AG08395 (cell line): Measurements from ENCODE around the gene ALG14.
"Not testable (repeated sequence)": the region's sequence is repeated elsewhere in the genome, so short reads cannot be mapped to it uniquely, and the experiment has no call there.

Experiments used
- DNase-seq: peaks from one replicate; pipeline ENCODE4 v3.0.0; 2012; ENCODE audit warnings: mixed read lengths, low spot score

The ALG14 gene

DNA sequence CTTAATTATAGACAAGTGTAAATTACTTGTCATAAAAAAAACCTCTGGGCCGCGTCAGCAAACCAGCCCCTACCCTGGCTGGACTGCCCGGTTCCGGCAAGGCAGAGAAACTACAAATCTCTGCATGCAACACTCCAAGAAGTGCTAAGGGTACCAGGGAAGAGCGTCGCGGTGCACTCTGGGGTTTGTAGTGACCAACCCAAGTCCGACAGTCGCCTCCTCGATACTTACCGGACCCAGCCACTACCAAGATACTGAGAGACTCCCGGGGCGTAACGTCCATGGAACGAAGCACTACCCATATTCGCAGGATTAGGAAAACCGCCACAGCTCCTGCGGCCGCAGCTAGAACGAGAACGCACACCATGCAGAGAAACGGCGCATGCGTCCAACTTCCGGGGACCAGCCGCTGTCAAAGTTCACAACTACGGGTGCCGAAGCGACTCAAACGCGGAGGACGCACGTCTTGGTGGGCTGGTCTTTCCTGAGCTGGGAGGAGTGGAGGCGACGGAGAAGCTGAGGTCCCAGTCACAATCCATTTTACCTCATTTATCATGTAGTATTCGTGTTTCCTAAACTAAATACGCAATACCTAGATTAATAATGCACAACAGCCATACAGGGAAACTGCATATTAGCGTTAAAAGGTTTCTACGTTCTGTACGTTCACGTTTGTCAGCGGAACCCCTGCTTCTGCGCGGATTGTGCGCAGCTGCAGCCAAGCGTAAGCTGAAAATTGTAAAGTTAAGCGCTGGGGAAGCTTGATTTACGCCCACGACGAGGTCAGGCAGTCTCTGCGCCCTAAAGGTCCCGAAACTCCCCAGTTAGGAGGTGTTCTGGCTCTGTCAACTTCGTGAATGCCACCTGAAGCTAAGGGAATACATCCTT is at the start of gene ALG14:
TSS of gene ALG14 (minus strand) at position 420 of the 888 bp plus-strand sequence. CDS start at position 367, 53 bp downstream.
- DNase-seq = peak; percentile 96

DNA sequence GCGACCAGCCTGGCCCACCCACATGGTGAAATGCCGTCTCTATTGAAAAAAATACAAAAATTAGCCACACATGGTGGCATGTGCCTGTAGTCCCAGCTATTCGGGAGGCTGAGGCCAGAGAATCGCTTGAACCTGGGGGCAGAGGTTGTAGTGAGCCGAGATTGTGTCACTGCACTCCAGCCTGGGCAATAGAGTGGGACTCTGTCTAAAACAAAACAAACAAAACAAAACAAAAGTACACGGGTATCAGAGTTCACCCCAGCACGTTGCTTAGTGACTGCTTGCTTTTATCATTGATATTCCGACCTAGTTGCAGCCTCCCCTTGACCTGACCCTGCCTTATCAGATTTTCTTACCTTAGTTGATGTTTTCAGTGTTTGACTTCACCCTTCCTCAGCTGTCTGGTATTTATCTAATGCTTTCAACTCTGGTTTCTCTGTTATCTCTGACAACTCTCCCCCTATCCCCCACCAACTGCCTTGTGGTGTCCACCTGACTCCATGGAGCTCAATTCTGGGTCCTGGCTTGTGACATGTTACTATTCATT is 49.5 kb upstream of the ALG14 start:
- no peak for DNase-seq

DNA sequence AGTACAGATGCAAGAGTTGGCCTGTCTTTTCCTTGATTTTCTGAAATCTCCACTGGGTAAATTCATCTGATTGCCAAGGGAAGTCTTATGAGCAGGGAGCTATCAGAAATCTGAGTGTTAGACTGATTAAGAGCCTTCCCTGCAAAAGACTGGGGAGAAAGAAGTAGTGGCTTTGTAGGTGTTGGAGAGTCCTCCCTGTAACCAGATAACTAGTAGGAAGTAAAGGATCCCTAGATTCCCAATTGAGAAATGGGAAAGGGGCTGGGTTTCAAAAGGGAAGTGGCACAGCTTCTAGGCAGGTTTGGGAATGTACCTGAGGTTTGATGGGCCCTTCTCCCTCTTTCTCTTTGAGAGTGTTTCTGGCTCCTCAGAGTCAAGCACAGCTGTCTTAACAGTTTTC is 46.5 kb upstream of the ALG14 start:
- no peak for DNase-seq

DNA sequence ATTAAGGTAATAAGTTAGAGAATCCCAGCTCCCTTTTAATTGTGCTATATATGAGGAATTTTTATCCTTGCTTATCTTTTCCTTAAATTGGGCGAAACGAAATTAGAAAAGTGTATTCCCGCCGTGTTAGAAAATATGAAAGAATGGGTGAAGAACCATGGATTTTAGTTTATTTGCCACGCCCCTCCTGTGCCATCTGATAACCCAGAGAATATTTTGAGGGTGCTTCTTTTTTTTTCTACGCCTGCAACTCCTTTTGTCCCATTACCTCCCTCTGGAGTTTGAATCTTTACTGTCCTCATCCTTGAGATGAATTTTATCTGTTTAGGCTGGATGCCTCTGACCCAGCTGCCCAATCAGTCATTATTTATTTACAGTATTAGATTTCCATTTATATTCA is 46.0 kb upstream of the ALG14 start:
- DNase-seq = no peak

DNA sequence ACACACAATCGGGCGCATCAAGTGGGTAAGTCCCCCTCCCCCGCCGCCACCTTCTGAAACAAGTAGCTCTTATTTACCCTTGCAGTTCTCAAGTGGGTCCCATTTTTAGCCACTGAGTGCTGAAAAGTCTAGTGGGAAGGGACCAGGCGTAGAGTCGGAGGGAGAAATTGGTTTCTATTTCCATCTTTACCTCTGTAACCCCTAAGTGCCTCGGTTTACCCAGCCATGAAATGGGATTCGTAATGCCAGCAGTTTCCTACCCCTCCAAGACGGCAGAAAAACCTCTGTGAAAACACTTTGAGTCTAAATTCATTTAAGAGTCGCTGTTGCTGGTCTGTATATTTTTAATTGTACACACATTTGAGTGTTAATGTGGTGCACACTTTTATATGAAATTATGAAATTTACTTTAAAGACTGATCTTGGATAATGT is 45.3 kb upstream of the ALG14 start:
- no peak for DNase-seq

GRCh38 chr1:95117207-95118066 is 44.7 kb upstream of the ALG14 start, which contains the start of gene TLCD4:
Gene TLCD4, plus strand, starts transcription at chr1:95117355. Its CDS starts 26,547 bp downstream, at chr1:95143902.
- peak; percentile 48 for DNase-seq

DNA sequence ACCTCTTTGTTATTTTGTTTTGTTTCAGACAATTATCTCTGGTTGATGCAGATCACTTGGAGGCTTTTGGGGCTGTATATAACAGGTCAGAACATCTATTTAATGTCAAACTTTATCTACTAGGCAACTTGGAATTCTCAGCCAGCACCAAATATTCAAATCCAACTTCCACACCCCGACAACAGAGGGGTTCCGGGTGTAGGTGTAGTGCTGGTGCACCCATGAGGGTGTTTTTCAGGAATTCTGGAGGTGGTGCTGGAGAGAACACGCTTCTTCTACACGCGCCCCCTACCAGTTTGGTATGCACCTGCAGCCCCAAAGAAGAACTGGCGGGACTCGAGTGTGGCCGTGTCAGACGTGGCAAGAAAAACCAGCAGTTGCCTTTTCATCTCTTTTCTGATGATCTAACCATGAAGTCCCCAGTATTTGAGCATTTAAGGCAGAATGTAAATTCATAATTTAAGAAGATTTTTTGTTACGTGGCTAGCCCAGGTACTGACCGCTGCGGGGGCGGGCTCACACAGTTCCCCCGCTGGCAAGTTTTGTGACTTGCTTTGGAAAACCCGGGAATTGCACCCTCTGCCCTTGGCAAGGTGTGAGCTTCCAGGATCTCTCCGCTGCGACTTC is 43.9 kb upstream of the ALG14 start:
- DNase-seq = peak; percentile 16

DNA sequence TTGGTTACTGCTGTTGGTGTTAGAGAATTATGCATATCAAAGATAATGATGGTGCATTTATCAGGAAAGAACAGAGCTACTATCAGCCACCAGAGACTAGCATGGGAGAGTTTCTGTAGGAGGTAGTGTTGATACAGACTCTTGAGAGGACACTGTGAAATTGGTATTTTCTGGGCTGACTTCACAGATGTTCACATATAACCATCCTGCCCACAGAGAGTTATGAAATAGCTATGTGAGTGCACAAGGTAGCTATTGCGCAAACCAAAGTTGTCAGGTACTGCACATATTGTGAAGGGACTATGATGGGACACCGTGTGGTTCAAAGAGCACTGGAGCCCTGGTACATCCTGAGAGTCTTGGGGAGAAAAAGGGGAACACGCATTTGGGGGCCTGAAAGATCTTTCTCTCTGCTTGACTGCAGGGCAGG is 43.0 kb upstream of the ALG14 start:
- no peak for DNase-seq

GRCh38 chr1:95113684-95114083 is 40.9 kb upstream of the ALG14 start:
- no peak for DNase-seq

DNA sequence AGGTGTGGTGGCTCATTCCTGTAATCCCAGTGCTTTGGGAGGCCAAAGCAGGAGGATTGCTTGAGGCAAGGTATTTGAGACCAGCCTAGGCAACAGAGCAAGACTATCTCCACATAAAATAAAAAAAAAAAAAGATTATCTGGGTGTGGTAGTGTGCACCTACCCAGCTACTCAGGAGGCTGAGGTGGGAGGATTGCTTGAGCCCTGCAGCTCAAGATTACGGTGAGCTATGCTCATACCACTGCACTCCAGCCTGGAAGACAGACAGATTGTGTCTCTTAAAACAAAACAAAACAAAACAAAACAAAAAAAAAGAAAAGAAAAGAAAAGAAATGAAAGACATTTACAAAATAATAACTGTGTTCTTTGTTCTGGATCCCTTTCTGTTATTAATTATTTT is 38.3 kb upstream of the ALG14 start:
- DNase-seq = no peak

DNA sequence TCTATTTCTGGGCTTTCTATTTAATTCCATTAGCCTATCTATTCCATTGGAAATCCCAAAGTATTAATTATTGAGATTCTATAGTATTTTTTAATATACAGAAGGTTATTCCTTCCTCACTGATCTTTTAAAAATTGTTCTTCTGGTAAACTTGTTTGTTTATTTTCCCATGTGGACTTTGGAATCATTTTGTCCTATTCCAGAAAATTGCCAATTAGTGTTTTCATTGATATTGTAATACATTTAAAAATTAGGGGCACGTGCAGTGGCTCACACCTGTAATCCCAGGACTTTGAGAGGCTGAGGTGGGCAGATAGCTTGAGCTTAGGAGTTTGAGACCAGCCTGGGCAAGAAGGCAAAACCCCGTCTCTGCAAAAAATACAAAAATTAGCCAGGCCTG is 36.0 kb upstream of the ALG14 start:
- no peak for DNase-seq

- DNase-seq = no peak
Observed at GRCh38 chr1:95098196-95098595, 25.4 kb upstream of the ALG14 start.

DNA sequence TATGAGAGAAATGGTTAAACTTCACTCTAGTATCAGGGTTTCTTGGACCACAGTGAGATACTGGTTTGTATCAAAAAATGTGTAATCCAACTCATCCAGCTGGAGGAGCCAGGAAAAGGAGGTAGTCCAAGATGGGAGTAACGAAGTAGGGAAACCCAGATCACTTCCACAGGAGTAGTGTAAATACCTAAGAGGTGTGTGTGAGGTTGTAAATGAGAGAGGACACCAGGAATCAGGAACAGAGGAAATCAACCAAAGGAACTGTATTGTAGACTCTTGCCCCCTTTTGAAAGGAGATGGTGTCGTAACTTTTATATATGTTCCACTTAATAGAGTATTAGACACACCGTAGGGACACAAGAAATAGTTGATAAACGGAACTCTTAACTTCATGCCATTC is 24.7 kb upstream of the ALG14 start:
- DNase-seq = no peak

- no peak for DNase-seq
Observed at GRCh38 chr1:95096218-95096841, 23.6 kb upstream of the ALG14 start.

GRCh38 chr1:95095833-95096217 is 23.1 kb upstream of the ALG14 start:
- no peak for DNase-seq

DNA sequence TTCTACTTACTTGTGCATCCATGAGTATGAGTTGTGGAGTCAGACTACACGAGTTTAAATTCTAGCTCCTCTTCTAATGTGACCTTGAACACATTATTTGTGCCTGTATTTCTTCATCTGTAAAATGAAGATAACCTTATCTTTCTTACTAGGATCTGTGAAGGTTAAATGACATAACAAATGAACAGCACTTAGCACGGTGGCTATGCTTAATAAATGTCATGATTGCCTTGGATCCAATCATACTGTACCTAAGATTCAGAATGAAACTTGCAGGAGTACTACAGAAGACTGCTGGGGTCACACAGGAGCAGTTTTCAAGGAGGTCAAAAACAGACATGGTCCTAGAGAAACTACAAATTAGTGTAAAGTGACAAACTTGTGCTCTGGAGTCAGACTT is 22.2 kb upstream of the ALG14 start:
- no peak for DNase-seq

GRCh38 chr1:95093296-95093695 is 20.5 kb upstream of the ALG14 start:
- no peak for DNase-seq

GRCh38 chr1:95092891-95093290 is 20.1 kb upstream of the ALG14 start:
- not testable (repeated sequence) for DNase-seq

GRCh38 chr1:95091290-95091689 is 18.5 kb upstream of the ALG14 start:
- DNase-seq = not testable (repeated sequence)

DNA sequence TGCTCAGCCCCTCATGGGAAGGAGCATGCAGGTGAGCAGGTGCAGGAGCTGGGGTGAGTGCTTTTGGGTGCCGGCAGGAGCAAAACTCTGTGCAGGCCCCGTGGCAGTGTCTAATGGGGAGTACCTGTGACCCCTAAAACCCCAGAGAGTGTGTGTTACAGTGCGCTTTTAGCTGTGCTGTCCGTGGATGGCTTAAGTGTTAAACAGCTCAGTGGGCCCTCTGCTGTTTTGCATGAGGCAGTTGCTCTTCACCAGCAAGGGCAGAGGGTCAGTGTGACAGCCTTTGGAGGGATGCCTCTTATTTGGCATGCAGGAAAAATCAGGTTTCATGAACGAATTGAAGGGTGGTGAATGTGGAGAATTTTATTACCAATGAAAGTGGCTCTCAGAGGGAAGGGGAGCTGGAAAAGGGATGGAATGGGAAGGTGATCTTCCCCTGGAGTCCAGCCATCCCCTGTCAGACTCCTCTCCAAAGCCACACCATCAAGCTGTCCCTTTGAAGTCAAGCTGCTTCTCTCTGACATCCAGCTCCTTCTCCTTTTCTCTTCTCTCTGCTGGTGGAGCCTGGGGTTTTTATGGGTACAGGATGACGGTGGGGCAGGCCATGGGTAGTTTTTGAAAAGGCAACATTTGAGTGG is 17.0 kb upstream of the ALG14 start:
- no peak for DNase-seq

GRCh38 chr1:95088303-95088702 is 15.6 kb upstream of the ALG14 start:
- no peak for DNase-seq
